Testis (tissue), 2 donors: ENCODE data around the gene CCDC15.
"Not testable (repeated sequence)": the region's sequence is repeated elsewhere in the genome, so short reads cannot be mapped to it uniquely, and the experiment has no call there.

Experiments used
- POLR2A ChIP-seq: fragments of 450-650 bp; IDR thresholded peaks from one replicate; pipeline ENCODE4 v1.6.1; 2017; ENCODE audit warnings: antibody characterized with exemption, mild to moderate bottlenecking, moderate library complexity
- TF ChIP-seq, protein P1 (sequence below), 3 experiments: fragments of 450-650 bp in 2 of 3; fragments of 200-600 bp in 1 of 3; sonication (generic) in 1 of 3; IDR thresholded peaks; one replicate each; pipeline ENCODE4 v1.5.1; 2016 to 2019; ENCODE audit warnings: antibody characterized with exemption in 3 of 3, mild to moderate bottlenecking in 2 of 3, moderate library complexity in 1 of 3

DNA sequence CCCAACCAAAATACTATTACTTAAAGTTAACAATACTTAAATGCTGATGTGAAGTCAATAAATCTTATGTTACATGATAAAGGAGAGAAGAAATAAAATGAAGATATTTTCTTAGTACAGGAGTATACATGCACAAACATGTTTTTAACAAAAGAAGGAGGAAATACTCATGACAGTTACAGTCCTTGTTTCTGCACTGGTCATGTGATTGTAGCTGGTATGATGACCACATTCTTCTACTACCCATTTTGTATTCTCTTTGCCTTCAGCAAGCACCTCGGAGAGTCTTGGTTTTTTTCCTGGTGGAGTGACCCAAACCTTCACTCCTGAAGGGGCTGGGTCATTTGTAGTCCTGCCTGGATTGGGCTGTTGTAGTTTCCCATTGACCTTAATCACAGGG is 75.4 kb downstream of the CCDC15 start:
- TF ChIP-seq, protein P1, sequence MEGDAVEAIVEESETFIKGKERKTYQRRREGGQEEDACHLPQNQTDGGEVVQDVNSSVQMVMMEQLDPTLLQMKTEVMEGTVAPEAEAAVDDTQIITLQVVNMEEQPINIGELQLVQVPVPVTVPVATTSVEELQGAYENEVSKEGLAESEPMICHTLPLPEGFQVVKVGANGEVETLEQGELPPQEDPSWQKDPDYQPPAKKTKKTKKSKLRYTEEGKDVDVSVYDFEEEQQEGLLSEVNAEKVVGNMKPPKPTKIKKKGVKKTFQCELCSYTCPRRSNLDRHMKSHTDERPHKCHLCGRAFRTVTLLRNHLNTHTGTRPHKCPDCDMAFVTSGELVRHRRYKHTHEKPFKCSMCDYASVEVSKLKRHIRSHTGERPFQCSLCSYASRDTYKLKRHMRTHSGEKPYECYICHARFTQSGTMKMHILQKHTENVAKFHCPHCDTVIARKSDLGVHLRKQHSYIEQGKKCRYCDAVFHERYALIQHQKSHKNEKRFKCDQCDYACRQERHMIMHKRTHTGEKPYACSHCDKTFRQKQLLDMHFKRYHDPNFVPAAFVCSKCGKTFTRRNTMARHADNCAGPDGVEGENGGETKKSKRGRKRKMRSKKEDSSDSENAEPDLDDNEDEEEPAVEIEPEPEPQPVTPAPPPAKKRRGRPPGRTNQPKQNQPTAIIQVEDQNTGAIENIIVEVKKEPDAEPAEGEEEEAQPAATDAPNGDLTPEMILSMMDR (IDR thresholded peaks at IDR 0.05), result not testable (repeated sequence)
- not testable (repeated sequence) for TF ChIP-seq POLR2A
